ENCODE results near the gene SULF2.
A peak's percentile ranks its signal among the peaks of the same experiment; 100 is the strongest.

The SULF2 gene

GRCh38 chr20:47740121-47740861 lies 45.0 kb downstream of the SULF2 start:
- Histone ChIP-seq H3K36me3 (ENCODE audit: control insufficient read depth in 5 of 5, insufficient read depth in 5 of 5, low read length in 5 of 5) (peaks cover 0 to 6% (median 0%) of the 10 kb centered on the region in 5 donors), H3K9me3 (ENCODE audit: control insufficient read depth in 5 of 5, low read length in 5 of 5) (no peaks in the 10 kb centered on the region), H3K27ac (ENCODE audit: low read depth, low read length) (no peak overlapping the region), H3K27me3 (ENCODE audit: control insufficient read depth in 5 of 5, insufficient read depth in 4 of 5, low read length in 5 of 5) (peaks cover 0 to 4% (median 0%) of the 10 kb centered on the region in 5 donors), H3K4me3 (ENCODE audit: low read depth in 1 of 5, low read length in 5 of 5) (no peak overlapping the region), H3K4me1 (ENCODE audit: control insufficient read depth in 5 of 5, insufficient read depth in 5 of 5, low read length in 5 of 5) (peaks cover 0 to 8% (median 4%) of the 10 kb centered on the region in 5 donors), H3K9ac (ENCODE audit: low read length in 5 of 5) (no peak overlapping the region)

GRCh38 chr20:47737923-47738322 lies 47.4 kb downstream of the SULF2 start:
- no peaks in the 10 kb centered on the region for H3K9me3 ChIP-seq (ENCODE audit: control insufficient read depth in 5 of 5, low read length in 5 of 5)
- peaks cover 0 to 4% (median 0%) of the 10 kb centered on the region in 5 donors for H3K27me3 ChIP-seq (ENCODE audit: control insufficient read depth in 5 of 5, insufficient read depth in 4 of 5, low read length in 5 of 5)
- H3K4me3 ChIP-seq (ENCODE audit: low read depth in 1 of 5, low read length in 5 of 5) = no peak overlapping the region
- peaks cover 0 to 8% (median 4%) of the 10 kb centered on the region in 5 donors for H3K4me1 ChIP-seq (ENCODE audit: control insufficient read depth in 5 of 5, insufficient read depth in 5 of 5, low read length in 5 of 5)
- no peak overlapping the region for H3K9ac ChIP-seq (ENCODE audit: low read length in 5 of 5)
- H3K36me3 ChIP-seq (ENCODE audit: control insufficient read depth in 5 of 5, insufficient read depth in 5 of 5, low read length in 5 of 5) = peaks cover 0 to 6% (median 0%) of the 10 kb centered on the region in 5 donors
- no peak overlapping the region for H3K27ac ChIP-seq (ENCODE audit: low read depth, low read length)

GRCh38 chr20:47736570-47737152 lies 48.6 kb downstream of the SULF2 start:
- Histone ChIP-seq H3K27me3 (ENCODE audit: control insufficient read depth in 5 of 5, insufficient read depth in 4 of 5, low read length in 5 of 5) (peaks cover 0 to under 1% (median 0%) of the 10 kb centered on the region in 5 donors), H3K4me3 (ENCODE audit: low read depth in 1 of 5, low read length in 5 of 5) (no peak overlapping the region), H3K27ac (ENCODE audit: low read depth, low read length) (no peak overlapping the region), H3K36me3 (ENCODE audit: control insufficient read depth in 5 of 5, insufficient read depth in 5 of 5, low read length in 5 of 5) (peaks cover 0 to 7% (median 0%) of the 10 kb centered on the region in 5 donors), H3K9ac (ENCODE audit: low read length in 5 of 5) (no peak overlapping the region), H3K4me1 (ENCODE audit: control insufficient read depth in 5 of 5, insufficient read depth in 5 of 5, low read length in 5 of 5) (peaks cover 0 to 5% (median 4%) of the 10 kb centered on the region in 5 donors), H3K9me3 (ENCODE audit: control insufficient read depth in 5 of 5, low read length in 5 of 5) (no peaks in the 10 kb centered on the region)

GRCh38 chr20:47735412-47736400 lies 49.6 kb downstream of the SULF2 start:
- peaks cover 0 to 4% (median 3%) of the 10 kb centered on the region in 5 donors for H3K4me1 ChIP-seq (ENCODE audit: control insufficient read depth in 5 of 5, insufficient read depth in 5 of 5, low read length in 5 of 5)
- no peak overlapping the region for H3K9ac ChIP-seq (ENCODE audit: low read length in 5 of 5)
- no peaks in the 10 kb centered on the region for H3K9me3 ChIP-seq (ENCODE audit: control insufficient read depth in 5 of 5, low read length in 5 of 5)
- no peak overlapping the region for H3K4me3 ChIP-seq (ENCODE audit: low read depth in 1 of 5, low read length in 5 of 5)
- peaks cover 0 to 12% (median 0%) of the 10 kb centered on the region in 5 donors for H3K36me3 ChIP-seq (ENCODE audit: control insufficient read depth in 5 of 5, insufficient read depth in 5 of 5, low read length in 5 of 5)
- no peaks in the 10 kb centered on the region for H3K27me3 ChIP-seq (ENCODE audit: control insufficient read depth in 5 of 5, insufficient read depth in 4 of 5, low read length in 5 of 5)
- no peak overlapping the region for H3K27ac ChIP-seq (ENCODE audit: low read depth, low read length)

- Histone ChIP-seq H3K9ac (ENCODE audit: low read length in 5 of 5) (no peak overlapping the region), H3K27ac (ENCODE audit: low read depth, low read length) (no peak overlapping the region), H3K36me3 (ENCODE audit: control insufficient read depth in 5 of 5, insufficient read depth in 5 of 5, low read length in 5 of 5) (peaks cover 0 to 13% (median 0%) of the 10 kb centered on the region in 5 donors), H3K4me1 (ENCODE audit: control insufficient read depth in 5 of 5, insufficient read depth in 5 of 5, low read length in 5 of 5) (peaks cover 0 to 4% (median 3%) of the 10 kb centered on the region in 5 donors), H3K9me3 (ENCODE audit: control insufficient read depth in 5 of 5, low read length in 5 of 5) (no peaks in the 10 kb centered on the region), H3K27me3 (ENCODE audit: control insufficient read depth in 5 of 5, insufficient read depth in 4 of 5, low read length in 5 of 5) (no peaks in the 10 kb centered on the region), H3K4me3 (ENCODE audit: low read depth in 1 of 5, low read length in 5 of 5) (no peak overlapping the region)
These were observed 50.4 kb downstream of the SULF2 start for GRCh38 chr20:47734870-47735269.

GRCh38 chr20:47733892-47734291 lies 51.4 kb downstream of the SULF2 start:
- Histone ChIP-seq H3K4me1 (ENCODE audit: control insufficient read depth in 5 of 5, insufficient read depth in 5 of 5, low read length in 5 of 5) (peaks cover 0 to 4% (median 3%) of the 10 kb centered on the region in 5 donors), H3K4me3 (ENCODE audit: low read depth in 1 of 5, low read length in 5 of 5) (no peak overlapping the region), H3K36me3 (ENCODE audit: control insufficient read depth in 5 of 5, insufficient read depth in 5 of 5, low read length in 5 of 5) (peaks cover 0 to 13% (median 0%) of the 10 kb centered on the region in 5 donors), H3K27ac (ENCODE audit: low read depth, low read length) (no peak overlapping the region), H3K9ac (ENCODE audit: low read length in 5 of 5) (no peak overlapping the region), H3K9me3 (ENCODE audit: control insufficient read depth in 5 of 5, low read length in 5 of 5) (no peaks in the 10 kb centered on the region), H3K27me3 (ENCODE audit: control insufficient read depth in 5 of 5, insufficient read depth in 4 of 5, low read length in 5 of 5) (no peaks in the 10 kb centered on the region)

GRCh38 chr20:47730744-47731143 lies 54.5 kb downstream of the SULF2 start:
- H3K36me3 ChIP-seq (ENCODE audit: control insufficient read depth in 5 of 5, insufficient read depth in 5 of 5, low read length in 5 of 5) = peaks cover 0 to 8% (median 0%) of the 10 kb centered on the region in 5 donors

GRCh38 chr20:47729472-47729871 lies 55.8 kb downstream of the SULF2 start:
- Histone ChIP-seq H3K9ac (ENCODE audit: low read length in 5 of 5) (no peak overlapping the region), H3K9me3 (ENCODE audit: control insufficient read depth in 5 of 5, low read length in 5 of 5) (no peaks in the 10 kb centered on the region), H3K27me3 (ENCODE audit: control insufficient read depth in 5 of 5, insufficient read depth in 4 of 5, low read length in 5 of 5) (no peaks in the 10 kb centered on the region), H3K4me1 (ENCODE audit: control insufficient read depth in 5 of 5, insufficient read depth in 5 of 5, low read length in 5 of 5) (peaks cover 0 to 19% (median 3%) of the 10 kb centered on the region in 5 donors), H3K27ac (ENCODE audit: low read depth, low read length) (no peak overlapping the region), H3K36me3 (ENCODE audit: control insufficient read depth in 5 of 5, insufficient read depth in 5 of 5, low read length in 5 of 5) (peaks cover 0 to 8% (median 0%) of the 10 kb centered on the region in 5 donors), H3K4me3 (ENCODE audit: low read depth in 1 of 5, low read length in 5 of 5) (no peak overlapping the region)

More at GRCh38 chr20:47730744-47731143, 54.5 kb downstream of the SULF2 start:
- Histone ChIP-seq H3K27ac (ENCODE audit: low read depth, low read length) (no peak overlapping the region), H3K4me3 (ENCODE audit: low read depth in 1 of 5, low read length in 5 of 5) (no peak overlapping the region), H3K9me3 (ENCODE audit: control insufficient read depth in 5 of 5, low read length in 5 of 5) (no peaks in the 10 kb centered on the region), H3K27me3 (ENCODE audit: control insufficient read depth in 5 of 5, insufficient read depth in 4 of 5, low read length in 5 of 5) (no peaks in the 10 kb centered on the region), H3K9ac (ENCODE audit: low read length in 5 of 5) (no peak overlapping the region), H3K4me1 (ENCODE audit: control insufficient read depth in 5 of 5, insufficient read depth in 5 of 5, low read length in 5 of 5) (peaks cover 0 to 19% (median 3%) of the 10 kb centered on the region in 5 donors)

GRCh38 chr20:47727909-47728361 lies 57.3 kb downstream of the SULF2 start:
- no peaks in the 10 kb centered on the region for H3K27me3 ChIP-seq (ENCODE audit: control insufficient read depth in 5 of 5, insufficient read depth in 4 of 5, low read length in 5 of 5)
- no peak overlapping the region for H3K9ac ChIP-seq (ENCODE audit: low read length in 5 of 5)
- no peak overlapping the region for H3K27ac ChIP-seq (ENCODE audit: low read depth, low read length)
- peaks cover 0 to 19% (median 3%) of the 10 kb centered on the region in 5 donors for H3K4me1 ChIP-seq (ENCODE audit: control insufficient read depth in 5 of 5, insufficient read depth in 5 of 5, low read length in 5 of 5)
- peaks cover 0 to 8% (median 0%) of the 10 kb centered on the region in 5 donors for H3K36me3 ChIP-seq (ENCODE audit: control insufficient read depth in 5 of 5, insufficient read depth in 5 of 5, low read length in 5 of 5)
- H3K9me3 ChIP-seq (ENCODE audit: control insufficient read depth in 5 of 5, low read length in 5 of 5) = no peaks in the 10 kb centered on the region
- H3K4me3 ChIP-seq (ENCODE audit: low read depth in 1 of 5, low read length in 5 of 5) = peak overlapping the region in 1 of 5 donors; percentile 20
